ENCODE data around the gene VANGL1. TPM values are rescaled to one million over a fixed set of nuclear protein-coding genes. Genes with fewer than 3 reads are reported as not detected.
A peak's percentile ranks its signal among the peaks of the same experiment; 100 is the strongest.

VANGL1 gene
- total RNA-seq, 4 donors from 2014 or later = 0.66 to 1.2 (median 1.1) TPM

- Histone ChIP-seq H3K27ac (no peak overlapping the region), H3K4me3 (no peak overlapping the region), H3K4me1 (no peaks in the 10 kb centered on the region), H3K9me3 (no peaks in the 10 kb centered on the region), H3K36me3 (peaks cover 0 to 28% of the 10 kb centered on the region in 2 donors), H3K27me3 (no peaks in the 10 kb centered on the region)
- intact Hi-C loops (cut with DNase I; ENCODE audit: low total_unique reads) (loop anchor here (2.0 to 10.0 kb wide), 2 partner anchors 62 to 98 kb away; partner anchors contain the start of gene VANGL1), in situ Hi-C loops (cut with MboI; ENCODE audit: low sequenced_read_pairs in 4 of 4) (loop anchor here in 3 of 4 donors (5.0 to 10.0 kb wide), 2 partner anchors 92 to 100 kb away; no protein-coding TSS in a partner anchor)
- TF ChIP-seq CTCF (IDR thresholded peaks at IDR 0.05 in 4 of 5, conservative IDR thresholded peaks at IDR 0.05 in 1 of 5) (peak; percentile 20 to 74 (median 50)), POLR2A (IDR thresholded peaks at IDR 0.05) (no peak)
- DNase-seq = no peak
- no peak for ATAC-seq
These were observed 65.0 kb downstream of the VANGL1 start for GRCh38 chr1:115706587-115707425.

- ATAC-seq (no peak), DNase-seq (no peak)
- H3K36me3 ChIP-seq = no peaks in the 10 kb centered on the region
- H3K27me3 ChIP-seq = no peaks in the 10 kb centered on the region
- no peaks in the 10 kb centered on the region for H3K4me1 ChIP-seq
- no peak overlapping the region for H3K4me3 ChIP-seq
- no peak for TF ChIP-seq POLR2A (IDR thresholded peaks at IDR 0.05)
- TF ChIP-seq CTCF (IDR thresholded peaks at IDR 0.05 in 4 of 5, conservative IDR thresholded peaks at IDR 0.05 in 1 of 5) = no peak
- in situ Hi-C loops (cut with MboI; ENCODE audit: low sequenced_read_pairs in 4 of 4) (no loop called here), intact Hi-C loops (cut with DNase I; ENCODE audit: low total_unique reads) (no loop called here)
- H3K27ac ChIP-seq = no peak overlapping the region
- no peaks in the 10 kb centered on the region for H3K9me3 ChIP-seq
These were observed 69.3 kb downstream of the VANGL1 start for GRCh38 chr1:115710859-115711624.

GRCh38 chr1:115712911-115713609 is 71.3 kb downstream of the VANGL1 start:
- TF ChIP-seq POLR2A (IDR thresholded peaks at IDR 0.05) (no peak), CTCF (IDR thresholded peaks at IDR 0.05 in 4 of 5, conservative IDR thresholded peaks at IDR 0.05 in 1 of 5) (no peak)
- H3K4me1 ChIP-seq = no peaks in the 10 kb centered on the region
- no peak overlapping the region for H3K4me3 ChIP-seq
- no peak for ATAC-seq
- H3K9me3 ChIP-seq = no peaks in the 10 kb centered on the region
- intact Hi-C loops (cut with DNase I; ENCODE audit: low total_unique reads) (no loop called here), in situ Hi-C loops (cut with MboI; ENCODE audit: low sequenced_read_pairs in 4 of 4) (no loop called here)
- no peak overlapping the region for H3K27ac ChIP-seq
- DNase-seq = no peak
- no peaks in the 10 kb centered on the region for H3K36me3 ChIP-seq
- H3K27me3 ChIP-seq = no peaks in the 10 kb centered on the region

GRCh38 chr1:115713906-115714305 is 72.1 kb downstream of the VANGL1 start:
- no peaks in the 10 kb centered on the region for H3K36me3 ChIP-seq
- H3K9me3 ChIP-seq = no peaks in the 10 kb centered on the region
- no peak for ATAC-seq
- no peaks in the 10 kb centered on the region for H3K27me3 ChIP-seq
- no peak for DNase-seq
- in situ Hi-C loops (cut with MboI; ENCODE audit: low sequenced_read_pairs in 4 of 4) (no loop called here), intact Hi-C loops (cut with DNase I; ENCODE audit: low total_unique reads) (no loop called here)
- H3K27ac ChIP-seq = no peak overlapping the region
- no peak for TF ChIP-seq POLR2A (IDR thresholded peaks at IDR 0.05)
- no peak for TF ChIP-seq CTCF (IDR thresholded peaks at IDR 0.05 in 4 of 5, conservative IDR thresholded peaks at IDR 0.05 in 1 of 5)
- no peak overlapping the region for H3K4me3 ChIP-seq
- H3K4me1 ChIP-seq = no peaks in the 10 kb centered on the region
